IMR-90 (cell line): Measurements from ENCODE around the gene FAR2. TPM values are rescaled to one million over a fixed set of nuclear protein-coding genes. Genes with fewer than 3 reads are reported as not detected.

ENCODE experiments used
- ATAC-seq: fragments of 200-7000 bp; cut with Tn5 transposase; 2 replicates; pipeline ENCODE4 v1.9.1; 2020; ENCODE audit warnings: low read depth, mild to moderate bottlenecking, moderate library complexity
- BruUV-seq: library from RNA; stranded (reverse); fragments of 400-500 nt; replicated peaks from 2 replicates; lab custom pipeline; 2021; lab: Mats Ljungman, UMichigan
- CTCF ChIA-PET: fragments of 300-600 bp; formaldehyde crosslinking; extraction: SDS; loops from one replicate; lab custom pipeline; 2021; ENCODE audit warnings: antibody characterized with exemption; lab: Yijun Ruan, JAX
- POLR2A ChIA-PET: fragments of 300-600 bp; sonication (Branson Sonifier 250); formaldehyde crosslinking; loops from one replicate; lab custom pipeline; 2022; ENCODE audit warnings: antibody characterized with exemption; ENCODE audit not compliant: unreplicated experiment; lab: Charles Lee
- DNase-seq: peaks from one replicate; pipeline ENCODE4 v3.0.0; 2013
- H2AFZ ChIP-seq: replicated peaks from 2 replicates; pipeline ENCODE3; 2013; ENCODE audit warnings: low read length, mild to moderate bottlenecking; ENCODE audit not compliant: poor library complexity
- H2AK5ac ChIP-seq: 2 replicates; pipeline ENCODE4 v1.6.1; 2013; ENCODE audit warnings: low read depth, low read length, inconsistent platforms
- H2AK9ac ChIP-seq: replicated peaks from 2 replicates; pipeline ENCODE3; 2013; ENCODE audit warnings: mild to moderate bottlenecking, low read depth, low read length, moderate library complexity; ENCODE audit not compliant: poor library complexity
- H2BK120ac ChIP-seq: 2 replicates; pipeline ENCODE4 v1.6.1; 2013; ENCODE audit warnings: low read depth, low read length, inconsistent platforms
- H2BK15ac ChIP-seq: 3 replicates; pipeline ENCODE4 v1.6.1; 2013; ENCODE audit warnings: low read depth, low read length, inconsistent platforms
- H2BK20ac ChIP-seq: 2 replicates; pipeline ENCODE4 v1.6.1; 2013; ENCODE audit warnings: low read depth, mild to moderate bottlenecking, inconsistent platforms, low read length, moderate library complexity
- H2BK5ac ChIP-seq: 2 replicates; pipeline ENCODE4 v1.6.1; 2013; ENCODE audit warnings: mild to moderate bottlenecking, low read depth, low read length, inconsistent platforms; ENCODE audit not compliant: poor library complexity, severe bottlenecking
- H3K14ac ChIP-seq: replicated peaks from 2 replicates; pipeline ENCODE4 v1.6.1; 2013; ENCODE audit warnings: low read depth, low read length, inconsistent platforms
- H3K18ac ChIP-seq: 2 replicates; pipeline ENCODE4 v1.6.1; 2013; ENCODE audit warnings: low read depth, low read length, control low read depth
- H3K23ac ChIP-seq: 2 replicates; pipeline ENCODE4 v1.6.1; 2013; ENCODE audit warnings: low read depth, low read length, inconsistent platforms
- H3K27ac ChIP-seq: 2 replicates; pipeline ENCODE4 v1.5.1; 2013; ENCODE audit warnings: mild to moderate bottlenecking, control low read depth, low read length; ENCODE audit not compliant: insufficient read depth
- H3K27me3 ChIP-seq: 2 replicates; pipeline ENCODE4 v1.6.1; 2013; ENCODE audit warnings: low read length; ENCODE audit not compliant: control insufficient read depth, insufficient read depth
- H3K36me3 ChIP-seq: 2 replicates; pipeline ENCODE4 v1.6.1; 2013; ENCODE audit warnings: low read length, mixed read lengths; ENCODE audit not compliant: control insufficient read depth, insufficient read depth
- H3K4ac ChIP-seq: 2 replicates; pipeline ENCODE4 v1.6.1; 2013; ENCODE audit warnings: low read depth, low read length, inconsistent platforms
- H3K4me1 ChIP-seq: 2 replicates; pipeline ENCODE4 v1.6.1; 2013; ENCODE audit warnings: low read length, mixed read lengths; ENCODE audit not compliant: control insufficient read depth, insufficient read depth
- H3K4me2 ChIP-seq: 2 replicates; pipeline ENCODE4 v1.6.1; 2013; ENCODE audit warnings: low read depth, mild to moderate bottlenecking, control low read depth, low read length, moderate library complexity
- H3K4me3 ChIP-seq: 2 replicates; pipeline ENCODE4 v1.5.1; 2013; ENCODE audit warnings: low read depth, mild to moderate bottlenecking, control low read depth, low read length, moderate library complexity; ENCODE audit not compliant: insufficient read depth
- H3K56ac ChIP-seq: 2 replicates; pipeline ENCODE4 v1.6.1; 2013; ENCODE audit warnings: low read length, inconsistent platforms; ENCODE audit not compliant: insufficient read depth; ENCODE audit errors: extremely low read depth
- H3K79me1 ChIP-seq, 2 experiments: 2 replicates each; pipeline ENCODE4 v1.6.1; 2013; ENCODE audit warnings: low read length in 2 of 2, inconsistent platforms in 1 of 2, low read depth in 1 of 2
- H3K9ac ChIP-seq: 2 replicates; pipeline ENCODE4 v1.6.1; 2013; ENCODE audit warnings: low read depth, low read length, control low read depth
- H3K9me1 ChIP-seq: 2 replicates; pipeline ENCODE4 v1.6.1; 2013; ENCODE audit warnings: low read length, inconsistent platforms; ENCODE audit not compliant: insufficient read depth
- H3K9me3 ChIP-seq: 2 replicates; pipeline ENCODE4 v1.6.1; 2013; ENCODE audit warnings: low read length; ENCODE audit not compliant: control insufficient read depth, insufficient read depth
- H4K20me1 ChIP-seq: 2 replicates; pipeline ENCODE4 v1.6.1; 2013; ENCODE audit warnings: low read length, inconsistent platforms; ENCODE audit not compliant: insufficient read depth
- H4K5ac ChIP-seq: 2 replicates; pipeline ENCODE4 v1.6.1; 2013; ENCODE audit warnings: mild to moderate bottlenecking, low read depth, low read length, control low read depth
- H4K8ac ChIP-seq, 2 experiments: 2 replicates each; pipeline ENCODE4 v1.6.1; 2013; ENCODE audit warnings: low read depth in 2 of 2, low read length in 2 of 2, control low read depth in 1 of 2, inconsistent platforms in 1 of 2
- H4K91ac ChIP-seq: 2 replicates; pipeline ENCODE4 v1.6.1; 2013; ENCODE audit warnings: low read depth, low read length, inconsistent platforms; ENCODE audit not compliant: insufficient read depth
- BHLHE40 ChIP-seq: fragments of 150-350 bp; IDR thresholded peaks from 2 replicates; pipeline ENCODE4 v1.6.1; 2016; ENCODE audit warnings: mild to moderate bottlenecking, low read depth, low read length
- CEBPB ChIP-seq: IDR thresholded peaks from 2 replicates; pipeline ENCODE4 v1.6.1; 2012; ENCODE audit warnings: low read depth, low read length, improper control_type of control experiment
- CHD1 ChIP-seq: IDR thresholded peaks from 2 replicates; pipeline ENCODE4 v1.6.1; 2012; ENCODE audit warnings: low read depth, low read length, improper control_type of control experiment
- CTCF ChIP-seq: conservative IDR thresholded peaks from 2 replicates; pipeline ENCODE4 v1.5.1; 2012; ENCODE audit warnings: mild to moderate bottlenecking, low read depth, low read length, improper control_type of control experiment
- ELK1 ChIP-seq: fragments of 150-350 bp; IDR thresholded peaks from 2 replicates; pipeline ENCODE4 v1.6.1; 2016; ENCODE audit warnings: low read depth, mild to moderate bottlenecking, low read length, moderate library complexity, borderline replicate concordance
- FOS ChIP-seq: fragments of 150-350 bp; IDR thresholded peaks from 2 replicates; pipeline ENCODE4 v1.6.1; 2016; ENCODE audit warnings: low read depth, low read length
- MAZ ChIP-seq: IDR thresholded peaks from 2 replicates; pipeline ENCODE4 v1.6.1; 2012; ENCODE audit warnings: low read depth, mild to moderate bottlenecking, low read length, improper control_type of control experiment, moderate library complexity, borderline replicate concordance
- MXI1 ChIP-seq: IDR thresholded peaks from 2 replicates; pipeline ENCODE4 v1.6.1; 2012; ENCODE audit warnings: low read depth, mild to moderate bottlenecking, low read length, moderate library complexity, borderline replicate concordance
- RAD21 ChIP-seq: IDR thresholded peaks from 2 replicates; pipeline ENCODE4 v1.6.1; 2012; ENCODE audit warnings: low read length, improper control_type of control experiment
- RCOR1 ChIP-seq: IDR thresholded peaks from 2 replicates; pipeline ENCODE4 v1.6.1; 2012; ENCODE audit warnings: mild to moderate bottlenecking, low read length, improper control_type of control experiment; ENCODE audit not compliant: insufficient replicate concordance
- RFX5 ChIP-seq: IDR thresholded peaks from 2 replicates; pipeline ENCODE4 v1.8.0; 2012; ENCODE audit warnings: low read depth, mild to moderate bottlenecking, low read length, moderate library complexity
- SMC3 ChIP-seq: fragments of 150-350 bp; IDR thresholded peaks from 2 replicates; pipeline ENCODE4 v1.6.1; 2016; ENCODE audit warnings: low read depth, mild to moderate bottlenecking, antibody characterized with exemption, low read length, moderate library complexity
- WGBS, 2 experiments: methylation state at CpG; one replicate each; pipeline versions ENCODE4 v1.1.5 to v1.1.7; 2013; ENCODE audit warnings: missing lambda C conversion rate in 2 of 2; ENCODE audit not compliant: insufficient read length in 1 of 2; ENCODE audit errors: extremely low coverage in 2 of 2; 5-methylcytosine and 5-hydroxymethylcytosine counted together
- dilution Hi-C: fragments of 300-500 bp; cut with HindIII; formaldehyde crosslinking; loops from one replicate; pipeline ENCODE4 v1.14.3; 2018; ENCODE audit warnings: low sequenced_read_pairs; ENCODE audit not compliant: unreplicated experiment
- in situ Hi-C: fragments of 300-500 bp; cut with MboI; formaldehyde crosslinking; loops from 3 replicates; pipeline ENCODE4 v1.14.3; 2019; ENCODE audit warnings: low sequenced_read_pairs, inconsistent platforms, mixed read lengths
- intact Hi-C: fragments of 100-400 bp; cut with micrococcal nuclease; formaldehyde crosslinking; loops from 2 replicates; pipeline ENCODE4 v1.10.0; 2022
- polyA plus RNA-seq, 3 experiments: library from polyadenylated mRNA; depleted of rRNA; stranded (reverse); fragments of >200 nt; gene quantifications; 2 replicates each; pipeline ENCODE4 v1.2.3, GENCODE V29; 2012; ENCODE audit warnings: low replicate concordance in 1 of 3
- total RNA-seq: library from RNA; depleted of rRNA; stranded (reverse); fragments of >200 nt; gene quantifications from 2 replicates; pipeline ENCODE4 v1.2.3, GENCODE V29; 2012

Gene FAR2
- total and polyA plus RNA-seq, 2 of the 4 experiments (the other 2 are of a cell fraction): 1.1 to 2.0 TPM

- intact Hi-C loops: loop anchor here (1.0 kb wide), 1 partner anchor 15 kb away; no protein-coding TSS in a partner anchor
Measured at GRCh38 chr12:29225834-29226233, 76.8 kb downstream of the FAR2 start.

More at GRCh38 chr12:29225834-29226233, 76.8 kb downstream of the FAR2 start:
- no peak overlapping the region for H2AK5ac ChIP-seq
- H2BK15ac ChIP-seq: no peak overlapping the region
- no peak overlapping the region for H3K23ac ChIP-seq
- H3K14ac ChIP-seq: no peak overlapping the region
- H3K56ac ChIP-seq: no peak overlapping the region
- peaks cover 7% of the 10 kb centered on the region for H3K4me1 ChIP-seq
- no peak overlapping the region for H2BK20ac ChIP-seq
- no CpG with 5 or more reads among the region's 2 CpGs for WGBS, 2 experiments
- no peak overlapping the region for H2BK120ac ChIP-seq
- POLR2A ChIA-PET: no interaction called here
- no peaks in the 10 kb centered on the region for H3K36me3 ChIP-seq
- no peak overlapping the region for H3K4ac ChIP-seq
- H2BK5ac ChIP-seq: no peak overlapping the region
- TF ChIP-seq ELK1 (no peak), SMC3 (no peak), RCOR1 (no peak), RAD21 (no peak), CHD1 (no peak), CTCF (no peak), BHLHE40 (no peak), FOS (no peak), CEBPB (no peak), MXI1 (no peak), RFX5 (no peak), MAZ (no peak)
- H3K9me3 ChIP-seq: no peaks in the 10 kb centered on the region
- no peak overlapping the region for H4K8ac ChIP-seq
- no peak overlapping the region for H3K4me3 ChIP-seq
- no peak for DNase-seq
- no peak overlapping the region for H3K18ac ChIP-seq
- no peak overlapping the region for H3K4me2 ChIP-seq
- no peak for ATAC-seq
- no peak overlapping the region for H3K27ac ChIP-seq
- no peak overlapping the region for H2AK9ac ChIP-seq
- H3K79me1 ChIP-seq: no peaks in the 10 kb centered on the region
- no peak overlapping the region for H4K5ac ChIP-seq
- CTCF ChIA-PET: interaction anchor here (0.5 kb wide), 1 partner anchor 20 kb away, joined by 4 read pairs; no protein-coding TSS in a partner anchor
- no peaks in the 10 kb centered on the region for H4K20me1 ChIP-seq
- H4K91ac ChIP-seq: no peak overlapping the region
- H3K9ac ChIP-seq: no peak overlapping the region
- no peak overlapping the region for H2AFZ ChIP-seq
- in situ Hi-C loops: no loop called here
- H3K9me1 ChIP-seq: no peaks in the 10 kb centered on the region
- BruUV-seq: no TSS peak
- dilution Hi-C loops: no loop called here
- H3K27me3 ChIP-seq: no peaks in the 10 kb centered on the region
